Fibroblast of skin of right quadriceps (primary cell): ENCODE data around the gene BUD23.

ENCODE experiments used
- DNase-seq: peaks from one replicate; pipeline ENCODE4 v3.0.0-alpha.2; 2013

BUD23 gene

GRCh38 chr7:73742753-73743641 is 59.6 kb downstream of the BUD23 start:
- DNase-seq: no peak

- DNase-seq: no peak
Measured at GRCh38 chr7:73746378-73746777, 63.0 kb downstream of the BUD23 start.
